ENCODE results near the gene ORC5.

Gene ORC5

DNA sequence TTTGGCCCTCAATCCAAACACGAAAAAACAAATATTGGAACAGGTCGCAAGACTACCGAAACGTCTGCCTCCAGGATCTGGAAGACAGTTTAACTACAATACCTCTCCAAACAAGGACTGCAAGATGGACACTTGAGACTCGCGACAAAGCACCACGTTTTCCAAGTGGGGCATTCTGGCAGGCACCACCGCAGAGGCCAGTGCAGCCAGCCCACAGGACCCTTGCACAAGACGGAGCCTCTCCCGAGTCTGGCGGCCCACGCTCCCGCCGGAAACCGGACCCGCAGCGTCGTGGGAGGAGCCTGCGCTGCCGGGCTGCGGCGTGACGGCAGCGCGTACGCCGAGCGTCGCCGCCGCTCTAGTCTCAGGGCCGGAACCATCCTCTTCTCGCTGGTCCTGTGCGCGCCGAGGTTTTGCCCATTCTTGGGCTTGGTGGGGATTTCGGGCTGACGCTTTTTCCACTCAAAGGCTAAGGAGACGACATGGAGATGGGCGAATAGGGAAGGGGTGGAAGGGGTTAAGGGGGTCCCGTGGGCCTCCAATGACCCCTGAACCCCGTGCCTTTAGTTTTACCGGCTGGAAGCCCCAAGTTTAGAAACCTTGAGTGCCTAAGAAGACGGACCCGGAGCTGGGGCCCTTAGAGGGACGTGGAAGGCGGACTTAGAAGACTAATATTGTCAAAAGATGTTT, at the start of gene ORC5:
TSS of gene ORC5 (minus strand) at position 283 of the 690 bp plus-strand sequence. CDS start at position 174, 109 bp downstream.
- Histone ChIP-seq H3K9me2 (replicated peaks; ENCODE audit: insufficient read depth, low read length) (no peaks in the 10 kb centered on the region), H3F3A (ENCODE audit: insufficient read depth) (no peaks in the 10 kb centered on the region), H3K36me3 (ENCODE audit: low read length) (peaks cover 13% of the 10 kb centered on the region), H4K20me1 (ENCODE audit: low read depth, low read length) (no peaks in the 10 kb centered on the region), H3K4me3 (ENCODE audit: insufficient read depth, low read length, poor library complexity, severe bottlenecking) (peak within 1 kb of the TSS; percentile 78), H3K27ac (ENCODE audit: low read depth, low read length) (peak within 1 kb of the TSS; percentile 47), H3K9ac (ENCODE audit: low read length) (peak within 1 kb of the TSS; percentile 83), H3K4me2 (ENCODE audit: low read depth, low read length, poor library complexity, severe bottlenecking) (peak within 1 kb of the TSS; percentile 69), H2AFZ (ENCODE audit: low read depth, low read length, severe bottlenecking) (peak within 1 kb of the TSS; percentile 86), H3K79me2 (ENCODE audit: insufficient read depth, low read length) (peaks cover 35% of the 10 kb centered on the region), H3K9me3 (ENCODE audit: insufficient read depth, low read length) (no peaks in the 10 kb centered on the region), H3K27me3 (ENCODE audit: low read length) (no peaks in the 10 kb centered on the region)
- TF ChIP-seq EZH2phosphoT487 (conservative IDR thresholded peaks at IDR 0.05; ENCODE audit: low read length): no peak
- TF ChIP-seq, protein P1, sequence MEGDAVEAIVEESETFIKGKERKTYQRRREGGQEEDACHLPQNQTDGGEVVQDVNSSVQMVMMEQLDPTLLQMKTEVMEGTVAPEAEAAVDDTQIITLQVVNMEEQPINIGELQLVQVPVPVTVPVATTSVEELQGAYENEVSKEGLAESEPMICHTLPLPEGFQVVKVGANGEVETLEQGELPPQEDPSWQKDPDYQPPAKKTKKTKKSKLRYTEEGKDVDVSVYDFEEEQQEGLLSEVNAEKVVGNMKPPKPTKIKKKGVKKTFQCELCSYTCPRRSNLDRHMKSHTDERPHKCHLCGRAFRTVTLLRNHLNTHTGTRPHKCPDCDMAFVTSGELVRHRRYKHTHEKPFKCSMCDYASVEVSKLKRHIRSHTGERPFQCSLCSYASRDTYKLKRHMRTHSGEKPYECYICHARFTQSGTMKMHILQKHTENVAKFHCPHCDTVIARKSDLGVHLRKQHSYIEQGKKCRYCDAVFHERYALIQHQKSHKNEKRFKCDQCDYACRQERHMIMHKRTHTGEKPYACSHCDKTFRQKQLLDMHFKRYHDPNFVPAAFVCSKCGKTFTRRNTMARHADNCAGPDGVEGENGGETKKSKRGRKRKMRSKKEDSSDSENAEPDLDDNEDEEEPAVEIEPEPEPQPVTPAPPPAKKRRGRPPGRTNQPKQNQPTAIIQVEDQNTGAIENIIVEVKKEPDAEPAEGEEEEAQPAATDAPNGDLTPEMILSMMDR (IDR thresholded peaks at IDR 0.05; ENCODE audit: insufficient read depth, low read length, poor library complexity, severe bottlenecking): no peak

DNA sequence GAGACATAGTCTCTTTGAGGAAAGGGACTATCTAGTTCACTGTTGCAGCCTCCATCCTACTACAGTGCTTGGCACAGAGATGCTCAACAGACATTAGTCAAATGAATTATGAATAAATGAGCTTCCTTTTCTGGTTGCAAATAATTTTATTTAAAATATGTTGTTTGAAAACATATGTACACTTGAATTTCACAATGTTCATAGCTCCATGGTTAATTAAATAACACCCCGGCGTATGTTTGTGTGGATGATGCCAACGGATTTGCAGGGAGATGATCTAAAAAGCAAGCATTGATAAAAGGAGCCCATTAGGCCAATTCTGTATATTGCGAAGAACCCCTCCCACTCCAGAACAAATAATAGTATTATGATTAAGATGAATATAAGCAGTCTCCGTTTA, 47.8 kb upstream of the ORC5 start:
- TF ChIP-seq, protein P1 (IDR thresholded peaks at IDR 0.05; ENCODE audit: insufficient read depth, low read length, poor library complexity, severe bottlenecking): no peak
- TF ChIP-seq EZH2phosphoT487 (conservative IDR thresholded peaks at IDR 0.05; ENCODE audit: low read length): no peak
- Histone ChIP-seq H3K79me2 (ENCODE audit: insufficient read depth, low read length) (no peaks in the 10 kb centered on the region), H3K27me3 (ENCODE audit: low read length) (no peaks in the 10 kb centered on the region), H3K9me3 (ENCODE audit: insufficient read depth, low read length) (no peaks in the 10 kb centered on the region), H3F3A (ENCODE audit: insufficient read depth) (no peaks in the 10 kb centered on the region), H3K9me2 (replicated peaks; ENCODE audit: insufficient read depth, low read length) (no peaks in the 10 kb centered on the region), H4K20me1 (ENCODE audit: low read depth, low read length) (no peaks in the 10 kb centered on the region), H2AFZ (ENCODE audit: low read depth, low read length, severe bottlenecking) (no peak overlapping the region), H3K4me3 (ENCODE audit: insufficient read depth, low read length, poor library complexity, severe bottlenecking) (no peak overlapping the region), H3K9ac (ENCODE audit: low read length) (no peak overlapping the region), H3K36me3 (ENCODE audit: low read length) (no peaks in the 10 kb centered on the region), H3K4me2 (ENCODE audit: low read depth, low read length, poor library complexity, severe bottlenecking) (no peak overlapping the region), H3K27ac (ENCODE audit: low read depth, low read length) (no peak overlapping the region)

DNA sequence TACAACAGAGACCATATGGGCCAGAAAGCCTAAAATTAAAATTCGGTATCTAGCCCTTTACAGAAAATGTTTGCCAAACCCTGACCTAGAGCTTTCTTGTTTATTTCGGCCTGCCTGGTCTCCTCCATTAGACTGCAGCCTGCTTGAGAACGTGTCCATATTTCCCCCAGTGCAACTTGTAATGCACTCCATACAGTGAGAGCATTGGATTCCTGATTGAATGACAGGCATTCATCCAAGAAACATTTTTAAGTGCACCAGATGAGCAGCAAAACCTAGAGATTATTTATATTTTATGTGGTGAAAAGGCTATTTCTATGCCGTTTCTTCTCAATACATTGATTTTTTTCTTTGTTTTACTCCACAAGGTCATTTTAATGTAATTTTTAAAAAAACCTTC, 47.4 kb upstream of the ORC5 start:
- H3K4me2 ChIP-seq (ENCODE audit: low read depth, low read length, poor library complexity, severe bottlenecking): no peak overlapping the region
- H4K20me1 ChIP-seq (ENCODE audit: low read depth, low read length): no peaks in the 10 kb centered on the region
- no peaks in the 10 kb centered on the region for H3K27me3 ChIP-seq (ENCODE audit: low read length)
- TF ChIP-seq, protein P1 (IDR thresholded peaks at IDR 0.05; ENCODE audit: insufficient read depth, low read length, poor library complexity, severe bottlenecking): no peak
- TF ChIP-seq EZH2phosphoT487 (conservative IDR thresholded peaks at IDR 0.05; ENCODE audit: low read length): no peak
- H3K36me3 ChIP-seq (ENCODE audit: low read length): no peaks in the 10 kb centered on the region
- H3K79me2 ChIP-seq (ENCODE audit: insufficient read depth, low read length): no peaks in the 10 kb centered on the region
- H3K4me3 ChIP-seq (ENCODE audit: insufficient read depth, low read length, poor library complexity, severe bottlenecking): no peak overlapping the region
- H2AFZ ChIP-seq (ENCODE audit: low read depth, low read length, severe bottlenecking): no peak overlapping the region
- no peaks in the 10 kb centered on the region for H3K9me3 ChIP-seq (ENCODE audit: insufficient read depth, low read length)
- no peak overlapping the region for H3K27ac ChIP-seq (ENCODE audit: low read depth, low read length)
- H3F3A ChIP-seq (ENCODE audit: insufficient read depth): no peaks in the 10 kb centered on the region
- H3K9ac ChIP-seq (ENCODE audit: low read length): no peak overlapping the region
- no peaks in the 10 kb centered on the region for H3K9me2 ChIP-seq (replicated peaks; ENCODE audit: insufficient read depth, low read length)

Measured in SU-DHL-6 (cell line).